GM19193 (cell line): ENCODE measurements around the gene KIR2DL1.
"Not testable (repeated sequence)": the region's sequence is repeated elsewhere in the genome, so short reads cannot be mapped to it uniquely, and the experiment has no call there.

Experiments
- POLR2A ChIP-seq: IDR thresholded peaks from 4 replicates; pipeline ENCODE4 v1.6.1; 2011; ENCODE audit not compliant: insufficient read depth, insufficient read length; ENCODE audit errors: extremely low read depth

The KIR2DL1 gene

GRCh38 chr19:54769646-54770045, at the start of gene KIR2DL1:
KIR2DL1 (plus strand) TSS chr19:54769793; CDS start chr19:54769851, 58 bp downstream.
- TF ChIP-seq POLR2A: not testable (repeated sequence)

- no peak for TF ChIP-seq POLR2A
Observed at GRCh38 chr19:54724142-54724541, 45.5 kb upstream of the KIR2DL1 start, which contains the start of gene KIR3DL3. KIR3DL3 (plus strand) TSS chr19:54724442; CDS start chr19:54724497, 55 bp downstream.

GRCh38 chr19:54724644-54725043, 44.9 kb upstream of the KIR2DL1 start:
- no peak for TF ChIP-seq POLR2A

GRCh38 chr19:54725321-54725720, 44.3 kb upstream of the KIR2DL1 start:
- no peak for TF ChIP-seq POLR2A

GRCh38 chr19:54727562-54727961, 42.0 kb upstream of the KIR2DL1 start:
- no peak for TF ChIP-seq POLR2A

GRCh38 chr19:54728167-54728566, 41.4 kb upstream of the KIR2DL1 start:
- no peak for TF ChIP-seq POLR2A

- TF ChIP-seq POLR2A: no peak
Observed at GRCh38 chr19:54729416-54730188, 40.0 kb upstream of the KIR2DL1 start.

DNA sequence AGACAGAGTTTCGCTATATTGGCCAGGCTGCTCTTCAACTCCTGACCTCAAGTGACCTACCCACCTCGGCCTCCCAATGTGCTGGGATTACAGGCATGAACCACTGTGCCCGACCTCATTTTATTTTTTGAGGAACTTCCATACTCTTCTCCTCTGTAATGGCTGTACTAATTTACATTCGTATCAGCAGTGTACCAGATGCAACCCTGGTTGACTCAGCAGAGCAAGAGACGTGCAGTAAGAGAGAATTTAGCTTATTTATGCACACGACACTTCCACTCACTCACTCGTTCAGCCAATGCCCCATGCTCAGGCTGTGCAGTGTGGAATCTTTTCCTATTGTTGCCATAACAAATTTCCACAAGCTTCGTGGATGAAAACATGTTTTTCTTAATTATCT, 38.4 kb upstream of the KIR2DL1 start:
- TF ChIP-seq POLR2A: no peak

GRCh38 chr19:54738306-54738705, 31.3 kb upstream of the KIR2DL1 start, which contains the start of gene KIR2DL3:
KIR2DL3 (plus strand) TSS chr19:54738513; CDS start chr19:54738546, 33 bp downstream.
- TF ChIP-seq POLR2A: not testable (repeated sequence)

- no peak for TF ChIP-seq POLR2A
Observed at GRCh38 chr19:54738715-54739114, 30.9 kb upstream of the KIR2DL1 start.

DNA sequence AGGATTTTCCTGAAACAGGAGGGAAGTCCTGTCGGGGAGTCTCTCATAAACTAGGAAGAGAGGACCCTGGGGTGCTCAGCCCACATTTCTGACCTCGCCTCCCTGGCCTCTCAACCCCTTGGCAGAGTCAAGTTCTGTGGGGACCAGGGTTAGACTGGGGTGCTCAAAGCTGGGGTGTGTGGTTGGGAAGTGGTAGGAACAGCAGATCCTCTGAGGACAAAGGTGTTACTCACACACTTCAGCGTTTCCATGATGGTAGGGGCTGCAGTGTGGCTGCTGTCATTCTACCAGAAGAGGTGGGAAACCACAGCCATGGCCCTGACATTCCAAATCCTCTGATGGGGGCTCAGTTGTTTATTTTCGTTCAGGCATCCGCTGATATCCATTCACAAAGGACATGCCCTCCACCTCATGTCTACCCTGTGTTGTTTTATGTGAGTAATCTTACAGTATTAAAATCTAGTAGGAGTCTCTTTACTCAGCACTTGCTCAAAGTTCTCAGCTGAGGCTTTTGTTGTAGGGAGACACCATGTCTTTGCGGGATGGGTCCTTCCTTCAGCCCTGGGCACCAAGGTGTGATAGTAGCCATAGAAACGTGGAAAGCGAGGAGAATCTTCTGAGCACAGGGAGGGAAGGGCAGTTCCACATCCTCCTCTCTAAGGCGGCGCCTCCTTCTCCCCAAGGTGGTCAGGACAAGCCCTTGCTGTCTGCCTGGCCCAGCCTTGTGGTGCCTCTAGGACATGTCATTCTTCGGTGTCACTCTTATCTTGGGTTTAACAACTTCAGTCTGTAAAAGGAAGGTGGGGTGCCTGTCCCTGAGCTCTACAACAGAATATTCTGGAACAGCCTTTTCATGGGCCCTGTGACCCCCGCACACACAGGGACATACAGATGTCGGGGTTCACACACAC, 29.8 kb upstream of the KIR2DL1 start:
- no peak for TF ChIP-seq POLR2A

GRCh38 chr19:54790711-54791110, 21.1 kb downstream of the KIR2DL1 start:
- TF ChIP-seq POLR2A: no peak

- TF ChIP-seq POLR2A: no peak
Observed at GRCh38 chr19:54791476-54791875, 21.9 kb downstream of the KIR2DL1 start.

GRCh38 chr19:54792814-54793213, 23.2 kb downstream of the KIR2DL1 start:
- TF ChIP-seq POLR2A: no peak

- TF ChIP-seq POLR2A: no peak
Observed at GRCh38 chr19:54795758-54796157, 26.2 kb downstream of the KIR2DL1 start.
